GM10847 (cell line): ENCODE measurements around the gene APBA3.

ENCODE experiments used
- POLR2A ChIP-seq: IDR thresholded peaks from 2 replicates; pipeline ENCODE4 v1.6.1; 2011; ENCODE audit not compliant: insufficient read length; ENCODE audit errors: extremely low read depth

APBA3 gene

DNA sequence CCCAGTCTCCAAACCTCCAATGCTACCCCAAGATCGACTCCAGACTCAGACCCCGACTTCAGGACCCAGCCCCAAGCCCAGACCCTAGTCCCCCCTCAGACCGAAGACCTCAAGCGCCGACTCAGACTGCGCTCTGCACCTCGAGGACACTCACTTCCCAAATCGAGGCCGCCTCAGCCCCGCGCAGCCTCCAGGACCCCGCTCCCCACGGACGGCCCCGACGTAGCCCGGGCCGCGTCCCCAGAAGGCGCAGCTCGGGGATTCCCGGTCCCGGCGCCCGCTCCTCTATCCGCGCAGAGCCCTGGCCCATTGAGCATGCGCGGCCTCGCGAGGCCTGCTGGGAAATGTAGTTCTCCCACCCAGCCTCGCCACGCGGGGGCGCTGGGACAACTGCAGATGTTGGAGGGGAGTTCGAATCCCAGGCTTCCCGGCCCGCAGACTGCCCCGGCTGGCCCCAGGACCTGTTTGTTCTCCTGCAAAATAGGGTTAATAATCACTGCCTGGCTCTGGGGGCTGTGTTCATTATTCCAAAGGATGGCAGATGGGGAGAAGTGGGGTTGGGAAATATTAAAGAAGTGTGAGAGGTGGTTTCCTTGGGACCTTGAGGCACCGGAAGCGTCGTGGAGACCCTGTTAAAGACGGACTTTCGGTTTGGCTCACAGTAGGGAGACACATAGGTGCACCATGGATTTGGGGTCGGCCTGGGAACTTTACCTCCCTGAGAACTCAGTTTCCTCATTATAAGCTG is at the start of gene APBA3:
Gene APBA3 (minus strand): TSS at position 311 of the 748 bp plus-strand sequence. CDS start 1,428 bp downstream, outside the sequence.
- peak; percentile 90 for TF ChIP-seq POLR2A

GRCh38 chr19:3810708-3811355 is 49.3 kb upstream of the APBA3 start:
- TF ChIP-seq POLR2A: no peak

GRCh38 chr19:3809881-3810707 is 48.6 kb upstream of the APBA3 start:
- no peak for TF ChIP-seq POLR2A

GRCh38 chr19:3808420-3809143 is 47.1 kb upstream of the APBA3 start:
- no peak for TF ChIP-seq POLR2A

GRCh38 chr19:3807574-3808354 is 46.3 kb upstream of the APBA3 start:
- TF ChIP-seq POLR2A: no peak

GRCh38 chr19:3807131-3807480 is 45.6 kb upstream of the APBA3 start:
- no peak for TF ChIP-seq POLR2A

GRCh38 chr19:3805859-3806258 is 44.4 kb upstream of the APBA3 start:
- TF ChIP-seq POLR2A: no peak

- TF ChIP-seq POLR2A: no peak
Observed at GRCh38 chr19:3804429-3804828, 42.9 kb upstream of the APBA3 start.

DNA sequence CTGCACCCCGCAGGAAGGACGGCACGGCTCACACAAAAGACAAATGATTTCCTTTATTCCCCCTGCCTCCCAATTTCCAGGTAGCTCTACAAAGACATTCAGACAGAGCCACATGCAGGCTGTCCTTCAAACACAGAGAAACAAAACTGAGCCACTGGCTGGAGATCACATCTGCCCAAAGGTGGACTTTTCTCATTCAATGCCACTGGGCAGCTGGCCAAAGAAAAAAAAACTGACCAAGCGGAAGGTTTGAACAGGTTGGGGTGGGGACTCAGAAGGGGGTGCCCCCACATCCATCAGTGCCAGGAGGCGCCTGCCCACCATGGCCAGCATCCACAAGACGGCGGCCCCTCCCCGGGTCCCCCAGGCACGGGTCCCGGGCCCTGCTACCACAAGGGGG is 42.5 kb upstream of the APBA3 start:
- no peak for TF ChIP-seq POLR2A

GRCh38 chr19:3803114-3803888 is 41.8 kb upstream of the APBA3 start:
- no peak for TF ChIP-seq POLR2A

- no peak for TF ChIP-seq POLR2A
Observed at GRCh38 chr19:3801412-3802096, 40.1 kb upstream of the APBA3 start.

DNA sequence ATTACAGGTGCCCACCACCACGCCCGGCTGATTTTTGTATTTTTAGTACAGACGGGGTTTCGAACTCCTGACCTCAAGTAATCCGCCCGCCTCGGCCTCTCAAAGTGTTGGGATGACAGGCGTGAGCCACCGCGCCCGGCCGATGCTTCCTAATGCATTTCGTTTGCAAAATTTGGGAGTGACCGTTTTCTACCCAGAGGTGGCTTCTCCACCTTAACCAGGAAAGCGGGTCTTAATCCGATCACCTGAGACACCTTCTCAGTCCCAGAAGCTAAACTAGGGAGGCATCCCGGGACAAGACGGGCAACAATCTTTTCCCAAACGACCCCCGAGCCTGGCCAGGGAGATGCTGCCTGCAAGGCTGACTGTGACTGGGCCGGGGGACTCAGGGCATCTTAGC is 39.5 kb upstream of the APBA3 start:
- TF ChIP-seq POLR2A: no peak

GRCh38 chr19:3798137-3798536 is 36.6 kb upstream of the APBA3 start:
- no peak for TF ChIP-seq POLR2A
